ENCODE data around the gene CORO1C.
A peak's percentile ranks its signal among the peaks of the same experiment; 100 is the strongest.
"Not testable (repeated sequence)": the region's sequence is repeated elsewhere in the genome, so short reads cannot be mapped to it uniquely, and the experiment has no call there.

The CORO1C gene

GRCh38 chr12:108671110-108671509 is 60.2 kb downstream of the CORO1C start:
- DNase-seq, result no peak

- DNase-seq, result no peak
These were observed 61.2 kb downstream of the CORO1C start for GRCh38 chr12:108670066-108670631.

DNA sequence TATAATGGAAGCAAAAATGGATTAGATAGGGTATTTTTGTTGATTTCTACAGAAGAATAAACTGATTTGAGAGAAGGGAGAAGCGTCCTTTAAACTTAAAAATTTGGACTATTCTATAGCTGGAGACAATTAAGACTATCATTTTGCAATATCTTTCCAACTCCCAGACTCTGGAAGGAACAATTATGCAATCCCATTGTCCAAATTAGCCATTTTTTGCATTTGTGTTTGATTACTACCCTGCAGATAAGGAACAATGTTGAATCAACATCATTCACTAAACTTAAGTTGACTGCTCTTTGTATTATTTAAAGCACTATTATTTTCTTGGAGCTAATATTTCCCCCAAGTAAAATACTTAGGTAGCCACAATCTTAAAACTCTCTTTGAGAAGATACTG is 62.8 kb downstream of the CORO1C start:
- DNase-seq, result no peak

DNA sequence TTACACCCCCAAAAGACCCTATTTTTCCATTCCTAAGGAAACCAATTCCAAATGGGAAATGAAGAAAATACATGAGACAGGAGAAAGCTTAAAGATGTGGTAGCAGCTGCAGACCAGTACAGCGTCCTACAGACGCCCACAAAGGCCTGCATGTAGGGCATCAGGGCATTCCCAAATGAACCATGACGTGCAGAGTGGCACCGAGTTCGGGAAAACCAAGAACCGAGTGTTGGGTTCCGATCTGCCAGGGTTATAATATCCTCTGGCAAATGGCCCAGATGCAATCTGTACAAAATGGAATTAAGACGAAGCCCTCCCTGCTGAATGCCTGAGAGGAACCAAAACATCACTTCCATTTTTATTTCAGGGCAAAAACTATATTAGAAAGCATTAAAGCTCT is 63.3 kb downstream of the CORO1C start:
- no peak for DNase-seq

- DNase-seq, result no peak
These were observed 64.0 kb downstream of the CORO1C start for GRCh38 chr12:108667349-108667748.

GRCh38 chr12:108666401-108666881 is 64.9 kb downstream of the CORO1C start:
- no peak for DNase-seq

DNA sequence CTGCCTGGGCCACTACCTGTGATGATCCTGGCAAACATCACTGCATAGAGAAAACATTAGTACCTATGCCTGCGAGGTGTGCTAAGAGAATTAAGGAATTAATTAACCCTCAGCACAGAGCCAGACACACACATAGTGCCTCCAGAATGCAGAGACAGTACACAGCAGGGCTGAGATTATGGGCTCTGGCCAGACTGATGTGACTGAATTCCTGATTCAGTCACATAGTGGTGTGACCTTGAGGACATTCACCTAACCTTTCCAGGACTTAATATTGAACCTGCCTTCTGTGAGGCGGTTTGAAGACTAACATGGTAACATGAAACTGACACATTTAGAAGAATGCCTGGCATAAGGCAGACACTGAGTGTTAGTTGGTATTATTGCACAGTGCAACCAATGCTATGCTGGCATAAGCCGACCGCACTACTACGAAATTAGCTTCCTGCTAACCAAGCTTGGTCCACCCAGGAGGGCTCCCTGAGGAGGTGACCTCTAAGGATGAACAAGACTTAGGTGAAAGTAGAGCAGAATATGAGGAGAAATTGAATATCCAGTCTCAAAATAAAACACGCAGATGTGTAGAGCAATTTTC is 65.6 kb downstream of the CORO1C start:
- no peak for DNase-seq

GRCh38 chr12:108664338-108665258 is 66.7 kb downstream of the CORO1C start:
- peak; percentile 79 for DNase-seq

DNA sequence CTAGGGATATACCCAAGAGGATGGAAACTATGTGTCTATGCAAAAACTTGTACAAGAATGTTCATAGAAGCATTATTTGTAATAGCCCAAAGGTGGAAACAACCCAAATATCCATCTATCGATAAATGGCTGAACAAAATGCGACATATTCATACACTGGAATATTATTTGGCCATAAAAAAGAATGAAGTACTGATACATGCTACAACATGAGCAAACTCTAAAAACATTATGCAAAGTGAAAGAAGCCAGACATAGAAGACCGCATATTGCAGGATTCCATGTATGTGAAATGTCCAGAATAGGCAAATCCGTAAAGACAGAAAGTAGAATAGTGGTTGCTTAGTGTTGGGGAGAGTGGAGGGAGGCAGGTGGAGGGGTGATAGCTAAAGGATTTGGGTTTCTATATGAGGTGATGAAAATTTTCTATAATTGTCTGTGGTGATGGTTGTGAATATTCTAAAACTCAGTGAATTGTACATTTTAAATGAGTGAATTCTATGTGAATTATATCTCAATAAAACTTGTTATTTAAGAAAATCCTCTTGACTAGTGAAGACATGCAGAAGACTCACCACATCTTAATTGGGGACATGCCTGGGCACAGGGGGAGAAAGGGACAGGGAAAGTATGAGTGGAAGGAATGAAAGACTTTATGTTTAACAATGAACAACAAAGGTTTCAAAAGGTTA is 67.8 kb downstream of the CORO1C start:
- no peak for DNase-seq

GRCh38 chr12:108658115-108658514 is 73.2 kb downstream of the CORO1C start:
- DNase-seq, result not testable (repeated sequence)

GRCh38 chr12:108657130-108657745 is 74.1 kb downstream of the CORO1C start:
- no peak for DNase-seq

- DNase-seq, result not testable (repeated sequence)
These were observed 75.1 kb downstream of the CORO1C start for GRCh38 chr12:108656247-108656646.

DNA sequence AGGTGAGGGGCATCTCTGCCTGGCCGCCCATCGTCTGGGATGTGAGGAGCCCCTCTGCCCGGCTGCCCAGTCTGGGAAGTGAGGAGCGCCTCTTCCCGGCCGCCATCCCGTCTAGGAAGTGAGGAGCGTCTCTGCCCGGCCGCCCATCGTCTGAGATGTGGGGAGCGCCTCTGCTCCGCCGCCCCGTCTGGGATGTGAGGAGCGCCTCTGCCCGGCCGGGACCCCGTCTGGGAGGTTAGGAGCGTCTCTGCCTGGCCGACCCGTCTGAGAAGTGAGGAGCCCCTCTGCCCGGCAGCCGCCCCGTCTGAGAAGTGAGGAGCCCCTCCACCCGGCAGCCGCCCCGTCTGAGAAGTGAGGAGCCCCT is 75.5 kb downstream of the CORO1C start:
- DNase-seq, result not testable (repeated sequence)

DNA sequence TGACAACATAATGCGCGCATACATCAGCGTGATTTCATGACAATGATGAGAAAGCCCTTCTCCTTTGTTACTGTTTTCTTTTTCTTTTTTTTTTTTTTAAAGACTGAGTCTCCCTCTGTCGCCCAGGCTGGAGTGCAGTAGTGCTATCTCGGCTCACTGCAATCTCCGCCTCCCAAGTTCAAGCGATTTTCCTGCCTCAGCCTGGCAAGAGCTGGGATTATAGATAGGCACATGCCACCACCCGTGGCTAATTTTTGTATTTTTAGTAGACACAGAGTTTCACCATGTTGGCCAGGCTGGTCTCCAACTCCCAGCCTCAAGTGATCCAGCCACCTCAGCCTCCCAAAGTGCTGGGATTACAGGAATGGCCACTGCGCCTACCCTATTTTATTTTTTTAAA is 76.7 kb downstream of the CORO1C start:
- DNase-seq, result not testable (repeated sequence)

- no peak for DNase-seq
These were observed 77.4 kb downstream of the CORO1C start for GRCh38 chr12:108653922-108654321.

GRCh38 chr12:108653082-108653516 is 78.2 kb downstream of the CORO1C start:
- DNase-seq, result peak; percentile 15

GRCh38 chr12:108650083-108650482 is 81.2 kb downstream of the CORO1C start:
- DNase-seq, result no peak

DNA sequence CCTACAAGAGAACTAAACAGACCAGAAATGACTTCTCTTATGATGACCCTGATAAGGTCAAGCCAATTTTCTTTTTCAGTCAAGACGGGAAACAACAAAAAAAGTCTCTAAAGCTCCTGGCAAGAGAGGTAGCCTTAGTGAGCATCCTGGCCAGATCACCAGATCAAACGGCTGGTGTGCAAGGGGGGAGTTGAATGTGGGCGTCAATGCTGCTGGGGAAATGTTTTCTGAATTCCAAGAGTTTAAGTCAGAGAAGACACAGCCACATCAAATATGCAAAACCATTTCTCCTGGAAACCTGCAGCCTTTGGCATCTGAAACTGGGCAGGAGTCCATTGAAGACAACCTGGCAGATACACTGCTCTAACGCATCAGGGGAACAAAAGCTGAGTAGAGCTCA is 81.6 kb downstream of the CORO1C start:
- DNase-seq, result no peak

- no peak for DNase-seq
These were observed 82.2 kb downstream of the CORO1C start for GRCh38 chr12:108649126-108649525.

DNA sequence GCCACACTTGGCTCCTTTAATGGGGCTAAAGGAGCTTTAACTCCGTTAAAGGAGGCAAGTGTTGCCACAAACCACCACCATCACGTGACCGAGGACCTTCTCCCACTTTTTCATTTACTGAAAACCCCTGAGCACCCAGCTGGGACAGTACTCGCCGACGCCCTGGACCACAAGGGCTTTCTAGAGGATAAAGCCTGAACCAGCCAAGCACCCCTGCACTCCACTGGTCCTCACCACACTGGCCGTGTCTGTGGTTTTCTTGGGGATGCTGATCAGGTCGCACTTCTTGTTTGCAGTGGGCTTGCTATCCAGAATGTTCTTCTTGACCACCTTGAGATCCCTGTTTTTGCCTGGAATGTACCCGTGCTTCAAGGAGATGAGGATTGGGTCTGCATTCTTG is 82.9 kb downstream of the CORO1C start:
- DNase-seq, result no peak

DNA sequence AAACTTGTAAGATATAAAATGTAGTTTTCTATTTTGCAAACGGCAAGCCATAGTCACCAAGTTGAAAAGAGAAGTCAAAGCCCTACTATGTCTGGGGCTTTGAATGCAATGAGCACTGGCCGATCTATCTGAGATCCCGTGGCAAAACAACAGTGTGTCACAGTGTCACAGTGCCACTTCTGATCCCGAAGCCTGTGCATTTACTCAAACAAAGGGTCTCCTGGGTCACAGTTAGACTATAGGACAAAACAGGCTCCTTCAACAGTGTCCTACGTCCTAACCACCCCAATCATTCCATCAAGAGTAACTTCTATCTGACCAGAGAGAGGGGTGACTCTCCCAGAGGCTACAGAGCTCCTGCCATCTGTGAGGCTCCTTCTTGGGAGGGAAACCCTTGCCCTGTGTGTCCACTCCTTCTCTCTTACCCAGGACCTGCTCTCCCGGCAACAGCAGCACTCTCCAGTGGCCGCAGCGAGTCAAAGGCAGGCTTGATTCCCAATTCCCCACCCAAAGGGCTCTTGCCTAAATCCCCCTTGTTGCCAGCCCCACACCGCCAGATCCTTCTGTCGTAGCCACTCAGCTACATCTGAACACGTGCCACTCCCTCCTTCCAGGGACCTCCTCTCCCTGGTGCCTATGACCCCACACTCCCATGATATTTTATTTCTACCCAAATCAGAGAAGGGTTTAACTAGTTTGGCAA is 83.6 kb downstream of the CORO1C start:
- no peak for DNase-seq

All from NCI-H774 (cell line).